Measurements from ENCODE around the gene SUGCT. TPM values are rescaled to one million over a fixed set of nuclear protein-coding genes. Genes with fewer than 3 reads are reported as not detected.

Gene SUGCT
- total and polyA plus RNA-seq, 9 of the 15 experiments (the other 6 are each of a cell fraction or from before 2014, with no cell fraction given), result 0.58 to 2.5 (median 1.4) TPM

GRCh38 chr7:40800771-40801170, 666.0 kb downstream of the SUGCT start:
- Histone ChIP-seq H3K9me3 (replicated peaks; ENCODE audit: control insufficient read depth, insufficient read depth, low read depth, low read length) (0 out of 2 replicates have a peak, but pooled peaks cover 2% of the 10 kb centered on the region), H4K20me1 (replicated peaks; ENCODE audit: control insufficient read depth, insufficient read depth, low read length) (no peaks in the 10 kb centered on the region), H3K9ac (ENCODE audit: insufficient read depth in 1 of 2, low read depth in 2 of 2, low read length in 2 of 2) (no peak overlapping the region), H3K4me3 (no peak overlapping the region), H3K27me3 (ENCODE audit: control insufficient read depth in 2 of 2, insufficient read depth in 2 of 2, low read length in 2 of 2) (no peaks in the 10 kb centered on the region), H2AFZ (ENCODE audit: low read depth, low read length) (no peak overlapping the region), H3K4me2 (ENCODE audit: insufficient read depth, low read length) (no peak overlapping the region), H3K79me2 (ENCODE audit: control insufficient read depth, insufficient read depth, low read length) (no peaks in the 10 kb centered on the region), H3K9me1 (ENCODE audit: control insufficient read depth, insufficient read depth, low read length) (no peaks in the 10 kb centered on the region), H3K4me1 (replicated peaks in 1 of 2; ENCODE audit: control insufficient read depth in 2 of 2, insufficient read depth in 2 of 2, low read length in 2 of 2) (no peaks in the 10 kb centered on the region), H3K27ac (ENCODE audit: extremely low read depth, low read depth, low read length) (no peak overlapping the region), H3K36me3 (ENCODE audit: control insufficient read depth, insufficient read depth, low read length) (no peaks in the 10 kb centered on the region)
- ChIA-PET POLR2A (no interaction called here), CTCF (ENCODE audit: low intra/inter-chr PET ratio) (no interaction called here)
- FAIRE-seq (no peak), DNase-seq (ENCODE audit: extremely low read depth in 1 of 4, low spot score in 3 of 4) (no peak), ATAC-seq (no peak)
- BruUV-seq (replicated peaks), result no TSS peak
- in situ Hi-C loops (cut with MboI), result no loop called here
- intact Hi-C loops (cut with micrococcal nuclease), result no loop called here
- TF ChIP-seq CEBPG (CRISPR knock-in tag; IDR thresholded peaks at IDR 0.05), result no peak
- TF ChIP-seq CEBPG (tag; conservative IDR thresholded peaks at IDR 0.05 in 1 of 2, IDR thresholded peaks at IDR 0.05 in 1 of 2), result no peak
- no peak for TF ChIP-seq KHSRP (IDR thresholded peaks at IDR 0.05)
- TF ChIP-seq ZNF717 (CRISPR knock-in tag; IDR thresholded peaks at IDR 0.05), result no peak
- no peak for TF ChIP-seq E2F1 (CRISPR knock-in tag; IDR thresholded peaks at IDR 0.05)
- TF ChIP-seq, protein P1, sequence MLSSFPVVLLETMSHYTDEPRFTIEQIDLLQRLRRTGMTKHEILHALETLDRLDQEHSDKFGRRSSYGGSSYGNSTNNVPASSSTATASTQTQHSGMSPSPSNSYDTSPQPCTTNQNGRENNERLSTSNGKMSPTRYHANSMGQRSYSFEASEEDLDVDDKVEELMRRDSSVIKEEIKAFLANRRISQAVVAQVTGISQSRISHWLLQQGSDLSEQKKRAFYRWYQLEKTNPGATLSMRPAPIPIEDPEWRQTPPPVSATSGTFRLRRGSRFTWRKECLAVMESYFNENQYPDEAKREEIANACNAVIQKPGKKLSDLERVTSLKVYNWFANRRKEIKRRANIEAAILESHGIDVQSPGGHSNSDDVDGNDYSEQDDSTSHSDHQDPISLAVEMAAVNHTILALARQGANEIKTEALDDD (IDR thresholded peaks at IDR 0.05), result no peak
- TF ChIP-seq SRSF3 (IDR thresholded peaks at IDR 0.05; ENCODE audit: insufficient read depth, low read length), result no peak
- TF ChIP-seq SAFB2 (IDR thresholded peaks at IDR 0.05; ENCODE audit: borderline replicate concordance, low read depth, low read length, severe bottlenecking), result no peak
- TF ChIP-seq, protein P2, sequence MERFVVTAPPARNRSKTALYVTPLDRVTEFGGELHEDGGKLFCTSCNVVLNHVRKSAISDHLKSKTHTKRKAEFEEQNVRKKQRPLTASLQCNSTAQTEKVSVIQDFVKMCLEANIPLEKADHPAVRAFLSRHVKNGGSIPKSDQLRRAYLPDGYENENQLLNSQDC (CRISPR knock-in tag; IDR thresholded peaks at IDR 0.05), result no peak
- no peak for TF ChIP-seq DEAF1 (CRISPR knock-in tag; IDR thresholded peaks at IDR 0.05)
- TF ChIP-seq ZNF239 (CRISPR knock-in tag; IDR thresholded peaks at IDR 0.05), result no peak
- no peak for TF ChIP-seq TAF7 (tag; IDR thresholded peaks at IDR 0.05)
- no peak for TF ChIP-seq FOXP1 (CRISPR knock-in tag; IDR thresholded peaks at IDR 0.05)
- no peak for TF ChIP-seq PATZ1 (CRISPR knock-in tag; IDR thresholded peaks at IDR 0.05; ENCODE audit: borderline replicate concordance)
- TF ChIP-seq CBX5 (IDR thresholded peaks at IDR 0.05; ENCODE audit: borderline replicate concordance, low read depth), result no peak
- no peak for TF ChIP-seq ZNF431 (CRISPR knock-in tag; IDR thresholded peaks at IDR 0.05)
- TF ChIP-seq IFI16 (CRISPR knock-in tag; IDR thresholded peaks at IDR 0.05), result no peak

All from K562 (cell line).